H1 (cell line): ENCODE measurements around the gene KIF27.

ENCODE experiments used
- BACH1 ChIP-seq: IDR thresholded peaks from 2 replicates; pipeline ENCODE4 v1.6.1; 2012; ENCODE audit warnings: low read length, improper control_type of control experiment
- CBX5 ChIP-seq: fragments of 300-800, 300-1000 bp; sonication (generic); IDR thresholded peaks from 2 replicates; pipeline ENCODE4 v1.7.1; 2016; ENCODE audit warnings: antibody characterized with exemption, low read length, low read depth
- CHD2 ChIP-seq: IDR thresholded peaks from 2 replicates; pipeline ENCODE4 v1.6.1; 2012; ENCODE audit warnings: low read length, improper control_type of control experiment
- CTCF ChIP-seq, 3 experiments: IDR thresholded peaks; 1 replicate in 2 of 3; 2 replicates in 1 of 3; pipeline versions ENCODE4 v1.5.1 to v1.6.1; 2011; ENCODE audit warnings: low read length in 3 of 3, mild to moderate bottlenecking in 3 of 3, inconsistent platforms in 2 of 3, low read depth in 1 of 3, moderate library complexity in 1 of 3; ENCODE audit not compliant: insufficient read depth in 1 of 3; ENCODE audit errors: control extremely low read depth in 1 of 3
- EP300 ChIP-seq, 2 experiments: IDR thresholded peaks; 1 replicate in 1 of 2; 2 replicates in 1 of 2; pipeline ENCODE4 v1.6.1; 2011 to 2012; ENCODE audit warnings: low read depth in 2 of 2, low read length in 2 of 2, mild to moderate bottlenecking in 2 of 2, borderline replicate concordance in 1 of 2, inconsistent platforms in 1 of 2, moderate library complexity in 1 of 2
- JUN ChIP-seq: IDR thresholded peaks from 2 replicates; pipeline ENCODE4 v1.6.1; 2011; ENCODE audit warnings: low read depth, mild to moderate bottlenecking, improper control_type of control experiment, low read length
- POLR2A ChIP-seq, 2 experiments: IDR thresholded peaks; 1 replicate in 1 of 2; 2 replicates in 1 of 2; pipeline ENCODE4 v1.6.1; 2011; ENCODE audit warnings: low read depth in 2 of 2, low read length in 2 of 2, mild to moderate bottlenecking in 2 of 2; ENCODE audit errors: control extremely low read depth in 1 of 2
- RNF2 ChIP-seq: fragments of 200-900, 300-1000 bp; sonication (generic); IDR thresholded peaks from 2 replicates; pipeline ENCODE4 v1.7.1; 2016; ENCODE audit warnings: borderline replicate concordance, low read depth, mild to moderate bottlenecking, antibody characterized with exemption, low read length; ENCODE audit not compliant: poor library complexity, severe bottlenecking; ENCODE audit errors: missing control alignments
- YY1 ChIP-seq: IDR thresholded peaks from 2 replicates; pipeline ENCODE4 v1.6.1; 2011; ENCODE audit warnings: low read depth, mild to moderate bottlenecking, low read length

- TF ChIP-seq CTCF (IDR thresholded peaks at IDR 0.05; ENCODE audit: control extremely low read depth in 1 of 3, insufficient read depth in 1 of 3, low read depth in 1 of 3, low read length in 3 of 3): no peak
- no peak for TF ChIP-seq CBX5
- TF ChIP-seq POLR2A (IDR thresholded peaks at IDR 0.05; ENCODE audit: control extremely low read depth in 1 of 2, low read depth in 2 of 2, low read length in 2 of 2): no peak
- TF ChIP-seq CHD2: no peak
- no peak for TF ChIP-seq YY1
- TF ChIP-seq RNF2: no peak
- TF ChIP-seq JUN: no peak
- no peak for TF ChIP-seq EP300 (IDR thresholded peaks at IDR 0.05; ENCODE audit: borderline replicate concordance in 1 of 2, low read depth in 2 of 2, low read length in 2 of 2)
- TF ChIP-seq BACH1: no peak
Measured at GRCh38 chr9:83936523-83936922, 15.3 kb upstream of the KIF27 start.
